ENCODE measurements around the gene BAZ1B. TPM values are rescaled to one million over a fixed set of nuclear protein-coding genes. Genes with fewer than 3 reads are reported as not detected.
"Not testable (repeated sequence)": the region's sequence is repeated elsewhere in the genome, so short reads cannot be mapped to it uniquely, and the experiment has no call there.

Gene BAZ1B
- polyA plus RNA-seq, 12 donors, result 48.5 to 62.8 (median 55.3) TPM; not detected in 1

- DNase-seq, result no peak
Measured at GRCh38 chr7:73504920-73505319, 17.2 kb downstream of the BAZ1B start.

DNA sequence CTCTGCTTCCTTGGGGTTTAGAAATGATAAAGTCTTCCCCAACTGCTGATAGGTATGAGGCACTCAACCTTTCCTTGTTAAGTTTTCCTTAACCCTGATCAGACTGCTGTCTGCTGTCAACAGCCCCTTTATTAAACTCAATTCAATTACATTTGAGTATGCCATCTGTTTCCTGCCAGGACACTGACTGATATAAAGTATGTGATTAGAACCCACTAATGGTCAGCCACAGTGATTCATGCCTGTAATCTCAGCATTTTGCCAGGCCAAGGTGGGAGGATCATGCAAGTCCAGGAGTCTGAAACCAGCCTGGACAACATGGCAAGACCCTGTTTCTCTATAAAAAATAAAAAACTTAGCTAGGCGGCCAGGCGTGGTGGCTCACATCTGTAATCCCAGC lies 18.1 kb downstream of the BAZ1B start:
- no peak for DNase-seq

DNA sequence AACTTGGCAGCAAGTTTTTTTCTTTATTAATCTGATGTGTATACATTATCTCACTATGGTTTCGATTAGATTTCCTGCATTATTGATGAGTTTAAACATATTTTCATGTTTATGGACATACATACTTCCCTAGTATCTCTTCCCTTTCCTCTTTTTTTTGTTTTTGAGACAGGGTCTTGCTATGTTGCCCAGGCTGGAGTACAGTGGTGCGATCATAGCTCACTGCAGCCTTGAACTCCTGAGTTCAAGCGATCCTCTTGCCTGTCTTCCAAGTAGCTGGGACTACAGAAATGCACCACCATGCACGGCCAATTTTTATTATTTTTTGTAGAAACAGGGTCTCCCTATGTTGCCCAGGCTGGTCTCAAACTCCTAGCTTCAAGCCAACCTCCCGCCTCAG lies 18.9 kb downstream of the BAZ1B start:
- no peak for DNase-seq

- no peak for DNase-seq
Measured at GRCh38 chr7:73496626-73497025, 25.5 kb downstream of the BAZ1B start.

DNA sequence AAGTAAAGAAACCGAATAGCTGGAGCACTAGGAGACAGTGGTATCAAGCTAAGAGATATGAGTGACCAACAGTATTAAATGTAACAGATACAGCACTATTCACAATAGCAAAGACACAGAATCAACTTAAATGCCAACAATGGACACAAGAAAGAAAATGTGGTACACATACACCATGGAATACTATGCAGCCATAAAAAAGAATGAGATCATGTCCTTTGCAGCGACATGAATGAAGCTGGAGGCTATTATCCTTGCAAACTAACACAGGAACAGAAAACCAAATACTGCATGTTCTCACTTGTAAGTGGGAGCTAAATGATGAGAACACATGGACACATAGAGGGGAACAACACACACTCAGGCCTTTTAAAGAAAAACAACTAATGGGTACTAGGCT lies 26.6 kb downstream of the BAZ1B start:
- DNase-seq, result not testable (repeated sequence)

DNA sequence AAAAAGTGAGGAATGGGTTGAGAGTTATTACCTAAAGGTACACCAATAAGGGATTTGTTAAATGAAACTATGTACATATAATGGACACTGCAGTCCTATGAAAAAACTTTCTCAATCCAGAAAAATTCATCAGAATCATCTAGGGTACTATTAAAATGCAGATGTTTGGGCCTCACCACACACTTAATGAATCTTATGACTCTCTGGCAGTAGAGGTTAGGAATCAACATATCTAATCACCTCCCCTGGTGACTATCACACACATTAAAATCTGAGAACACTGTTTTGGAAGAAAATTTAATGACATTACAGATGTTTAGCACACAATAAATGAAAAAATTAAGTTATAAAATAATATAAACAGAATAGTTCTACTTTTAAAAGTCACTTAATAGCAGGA lies 32.1 kb downstream of the BAZ1B start:
- peak; percentile 20 for DNase-seq

DNA sequence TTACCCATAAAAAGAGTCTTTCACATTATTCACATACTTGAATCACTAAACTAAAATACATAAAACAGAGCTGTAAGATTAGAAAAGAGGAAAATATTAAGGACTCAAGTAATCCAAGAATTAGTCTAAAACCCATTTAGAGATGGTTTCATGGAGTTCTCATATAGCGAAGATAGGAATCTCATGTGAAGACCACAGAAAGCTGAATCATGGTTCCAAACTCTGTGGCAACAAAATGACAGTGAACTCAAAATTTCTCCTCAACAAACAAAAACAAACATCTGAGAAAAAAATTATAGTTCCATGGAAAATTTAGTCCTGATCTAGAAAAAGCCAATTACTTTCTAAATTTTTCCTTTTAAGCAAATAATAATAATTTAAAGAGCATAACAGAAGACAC lies 34.6 kb downstream of the BAZ1B start:
- no peak for DNase-seq

DNA sequence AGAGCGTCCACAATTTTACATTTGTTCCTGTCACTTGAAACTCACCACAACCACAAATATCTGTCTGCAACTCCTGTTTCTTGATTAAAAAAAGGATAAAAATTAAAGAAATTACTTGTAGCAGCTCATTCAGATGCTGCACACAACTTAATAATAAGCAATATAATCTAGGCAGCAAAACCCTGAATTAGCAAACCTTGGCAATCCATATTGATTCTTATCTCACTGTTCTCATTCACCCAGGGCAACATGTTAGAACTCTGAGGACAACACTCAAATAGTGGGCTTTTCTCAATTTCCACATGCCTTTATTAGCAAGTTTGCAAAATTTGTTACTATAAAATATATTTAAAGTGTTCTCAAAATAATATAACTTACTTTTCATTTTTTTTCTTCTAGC lies 38.9 kb downstream of the BAZ1B start:
- no peak for DNase-seq

- no peak for DNase-seq
Measured at GRCh38 chr7:73482746-73483145, 39.3 kb downstream of the BAZ1B start.

DNA sequence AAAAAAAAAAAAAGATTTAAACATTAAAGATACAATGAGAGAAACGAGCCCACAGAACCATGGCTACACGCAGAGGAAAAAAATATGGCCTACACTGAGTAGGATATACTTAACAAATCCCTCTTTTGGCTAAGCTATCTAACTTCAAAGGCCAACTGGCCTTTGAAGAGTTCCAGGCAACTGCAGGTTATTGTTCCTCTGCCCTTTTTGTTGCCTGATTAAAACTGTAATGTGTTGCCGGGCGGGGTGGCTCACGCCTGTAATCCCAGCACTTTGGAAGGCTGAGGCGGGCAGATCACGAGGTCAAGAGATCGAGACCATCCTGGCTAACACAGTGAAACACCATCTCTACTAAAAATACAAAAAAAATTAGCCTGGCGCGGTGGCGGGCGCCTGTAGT lies 40.6 kb downstream of the BAZ1B start:
- not testable (repeated sequence) for DNase-seq

DNA sequence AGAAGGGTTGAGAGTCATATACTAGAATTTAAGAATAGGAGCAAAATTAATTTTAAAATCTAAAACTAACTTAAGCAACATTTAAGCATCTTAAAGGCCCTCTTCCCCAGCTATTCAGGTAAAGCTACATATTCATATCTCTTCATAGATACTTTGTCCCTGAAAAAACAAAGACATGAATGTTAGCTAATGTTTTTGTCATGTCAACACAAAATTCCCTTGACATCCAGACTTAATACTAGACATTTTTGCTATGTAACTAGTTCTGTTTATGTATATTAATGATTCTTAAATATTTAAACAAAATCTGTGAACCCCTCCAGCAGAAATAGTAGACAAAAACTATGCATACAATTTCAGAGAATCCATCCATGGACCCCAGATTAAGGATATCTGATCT lies 43.5 kb downstream of the BAZ1B start:
- no peak for DNase-seq

DNA sequence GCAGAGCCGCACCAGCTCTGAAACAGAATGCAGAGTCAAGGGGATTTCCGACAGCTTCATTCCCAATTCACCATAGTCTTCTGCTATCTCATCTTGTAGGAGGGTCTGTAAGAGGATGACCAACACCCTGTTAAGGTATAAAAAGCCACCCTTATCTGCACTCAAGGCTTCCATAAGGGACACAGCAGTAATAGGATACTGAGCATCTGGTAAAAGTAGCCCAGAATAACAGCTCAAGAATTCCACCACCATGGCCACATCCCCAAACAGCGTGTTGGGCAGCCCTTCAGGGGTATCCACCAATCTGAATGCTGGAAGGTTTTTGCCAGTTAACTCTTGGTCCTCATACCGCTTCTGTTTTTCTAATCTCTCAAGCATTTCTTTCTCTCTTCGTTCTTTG lies 44.7 kb downstream of the BAZ1B start:
- no peak for DNase-seq

GRCh38 chr7:73470208-73470607 lies 51.9 kb downstream of the BAZ1B start:
- no peak for DNase-seq

GRCh38 chr7:73467046-73467445 lies 55.0 kb downstream of the BAZ1B start:
- not testable (repeated sequence) for DNase-seq

DNA sequence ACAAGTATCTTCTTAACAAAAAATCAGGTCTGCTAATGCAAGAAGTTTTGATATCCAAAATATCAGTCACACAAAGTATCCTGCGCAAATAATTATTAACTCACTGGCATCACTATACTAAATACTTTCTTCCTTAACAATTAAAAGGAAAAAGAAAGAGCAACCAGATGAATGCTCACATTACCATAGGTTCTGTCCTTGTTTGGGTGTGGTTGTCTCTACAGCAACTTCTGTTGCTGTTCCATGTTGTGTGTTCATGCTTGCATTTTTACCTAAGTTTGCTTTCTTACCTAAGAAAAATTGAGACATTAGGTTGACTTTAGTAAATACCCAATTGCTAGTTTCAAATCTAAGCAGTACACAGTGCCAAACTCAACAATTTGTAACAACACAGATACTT lies 56.0 kb downstream of the BAZ1B start:
- DNase-seq, result no peak

DNA sequence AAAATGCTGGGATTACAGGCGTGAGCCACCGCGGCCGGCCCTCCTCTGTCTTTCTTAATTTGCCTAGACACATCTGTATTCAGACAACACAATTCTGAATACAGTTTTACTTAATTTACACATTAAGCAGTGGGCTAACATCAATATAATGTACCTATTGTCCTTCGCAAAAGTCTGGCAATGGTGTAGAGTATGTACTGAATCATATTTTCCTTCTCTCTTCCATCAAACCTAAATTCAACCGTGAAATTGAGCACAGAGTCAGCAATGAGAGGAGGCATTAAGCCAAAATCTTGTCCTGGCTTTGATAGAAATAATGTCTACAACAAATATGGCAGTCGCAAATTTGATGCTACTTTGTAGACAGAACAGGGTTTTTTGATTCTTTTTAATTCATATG lies 58.1 kb downstream of the BAZ1B start:
- no peak for DNase-seq

DNA sequence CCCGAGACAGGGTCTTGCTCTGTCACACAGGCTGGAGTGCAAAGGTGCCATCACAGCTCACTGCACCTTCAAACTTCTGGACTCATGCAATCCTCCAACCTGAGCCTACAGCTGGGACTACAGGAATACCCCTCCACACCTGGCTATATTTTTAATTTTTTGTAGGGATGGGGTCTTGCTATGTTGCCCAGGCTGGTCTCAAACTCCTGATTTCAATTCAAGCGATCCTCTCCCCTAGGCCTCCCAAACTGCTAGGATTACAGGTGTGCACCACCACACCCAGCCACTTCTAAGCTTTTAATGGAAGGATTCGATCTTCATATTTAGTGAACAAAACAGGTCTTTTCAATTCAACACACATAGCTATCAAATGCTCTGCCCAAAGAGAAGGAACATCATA lies 58.8 kb downstream of the BAZ1B start:
- no peak for DNase-seq

DNA sequence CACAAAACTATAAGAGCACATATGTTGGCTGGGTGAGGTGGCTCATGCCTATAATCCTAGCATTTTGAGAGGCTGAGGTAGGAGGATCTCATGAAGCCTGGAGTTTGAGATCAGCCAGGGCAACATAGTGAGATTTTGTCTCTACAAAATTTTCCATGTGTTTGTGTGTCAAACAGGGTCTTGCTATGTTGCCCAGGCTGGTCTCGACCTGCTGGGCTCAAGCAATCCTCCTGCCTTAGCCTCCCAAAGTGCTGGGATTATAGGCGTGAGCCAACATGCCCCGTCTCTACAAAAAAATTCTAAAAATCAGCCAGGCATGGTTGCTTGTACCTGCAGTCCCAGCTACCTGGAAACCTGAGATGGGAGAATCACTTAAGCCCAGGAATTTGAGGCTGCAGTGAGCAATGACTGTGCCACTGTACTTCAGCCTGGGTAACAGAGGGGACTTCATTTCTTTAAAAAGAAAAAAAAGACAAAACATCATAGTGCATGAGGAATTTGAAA lies 60.3 kb downstream of the BAZ1B start:
- no peak for DNase-seq

- no peak for DNase-seq
Measured at GRCh38 chr7:73454424-73454823, 67.7 kb downstream of the BAZ1B start.

GRCh38 chr7:73452999-73453635 lies 69.0 kb downstream of the BAZ1B start:
- DNase-seq, result no peak

- peak; percentile 59 for DNase-seq
Measured at GRCh38 chr7:73451780-73452398, 70.2 kb downstream of the BAZ1B start.

- no peak for DNase-seq
Measured at GRCh38 chr7:73449422-73449821, 72.7 kb downstream of the BAZ1B start.

GRCh38 chr7:73448609-73449008 lies 73.5 kb downstream of the BAZ1B start:
- no peak for DNase-seq
